GM23338 (cell line): ENCODE data around the gene NEK6. TPM values are rescaled to one million over a fixed set of nuclear protein-coding genes. Genes with fewer than 3 reads are reported as not detected.

Source experiments
- ATAC-seq: fragments of 200-7000 bp; cut with Tn5 transposase; 3 replicates; pipeline ENCODE4 v1.9.1; 2020
- DNase-seq: peaks from one replicate; pipeline ENCODE4 v3.0.0-alpha.2; 2015; ENCODE audit warnings: low spot score
- H2AFZ ChIP-seq: fragments of 200-600 bp; sonication (generic); 2 replicates; pipeline ENCODE4 v1.8.0; 2016; ENCODE audit warnings: antibody characterized with exemption, mild to moderate bottlenecking, moderate library complexity
- H3F3A ChIP-seq: fragments of 200-600 bp; sonication (generic); replicated peaks from 2 replicates; pipeline ENCODE4 v1.8.0; 2017; ENCODE audit warnings: antibody characterized with exemption, mixed run types, low read depth
- H3K27ac ChIP-seq: fragments of 200-600 bp; sonication (generic); 2 replicates; pipeline ENCODE4 v1.6.1; 2016; ENCODE audit warnings: low read depth
- H3K27me3 ChIP-seq: fragments of 200-600 bp; sonication (generic); 2 replicates; pipeline ENCODE4 v1.8.0; 2016; ENCODE audit warnings: mild to moderate bottlenecking, mixed run types, moderate library complexity; ENCODE audit not compliant: insufficient read depth
- H3K36me3 ChIP-seq: fragments of 200-600 bp; sonication (generic); 2 replicates; pipeline ENCODE4 v1.8.0; 2016; ENCODE audit warnings: mild to moderate bottlenecking; ENCODE audit not compliant: insufficient read depth
- H3K4me1 ChIP-seq: fragments of 200-600 bp; sonication (generic); 2 replicates; pipeline ENCODE4 v1.8.0; 2016; ENCODE audit warnings: mild to moderate bottlenecking, moderate library complexity; ENCODE audit not compliant: insufficient read depth
- H3K4me2 ChIP-seq: fragments of 200-600 bp; sonication (generic); 2 replicates; pipeline ENCODE4 v1.7.1; 2017; ENCODE audit warnings: mixed run types
- H3K4me3 ChIP-seq: fragments of 200-600 bp; sonication (generic); 2 replicates; pipeline ENCODE4 v1.6.1; 2016; ENCODE audit warnings: mixed run types
- H3K79me2 ChIP-seq: fragments of 200-600 bp; sonication (generic); replicated peaks from 2 replicates; pipeline ENCODE4 v1.8.0; 2017; ENCODE audit warnings: mild to moderate bottlenecking; ENCODE audit not compliant: insufficient read depth
- H3K9me2 ChIP-seq: fragments of 200-600 bp; sonication (generic); 2 replicates; pipeline ENCODE4 v1.8.0; 2017; ENCODE audit not compliant: insufficient read depth
- H4K20me1 ChIP-seq: fragments of 200-600 bp; sonication (generic); replicated peaks from 2 replicates; pipeline ENCODE4 v1.8.0; 2017; ENCODE audit warnings: mild to moderate bottlenecking; ENCODE audit not compliant: insufficient read depth
- H3K27ac Mint-ChIP-seq: 2 replicates; pipeline ENCODE4 v1.8.0; 2020; ENCODE audit warnings: inconsistent platforms, mild to moderate bottlenecking, moderate library complexity, mixed read lengths
- H3K27me3 Mint-ChIP-seq: 3 replicates; pipeline ENCODE4 v1.8.0; 2022; ENCODE audit warnings: low read depth, mild to moderate bottlenecking, moderate library complexity, mixed read lengths, inconsistent platforms; ENCODE audit not compliant: insufficient read depth, poor library complexity
- H3K36me3 Mint-ChIP-seq: 3 replicates; pipeline ENCODE4 v1.8.0; 2021; ENCODE audit warnings: low read depth, mild to moderate bottlenecking, inconsistent platforms, moderate library complexity, mixed read lengths
- H3K4me1 Mint-ChIP-seq: 3 replicates; pipeline ENCODE4 v1.8.0; 2020; ENCODE audit warnings: mild to moderate bottlenecking, inconsistent platforms, mixed read lengths
- H3K4me3 Mint-ChIP-seq: 3 replicates; pipeline ENCODE4 v1.8.0; 2021; ENCODE audit warnings: moderate library complexity, mild to moderate bottlenecking, inconsistent platforms, mixed read lengths
- H3K9me3 Mint-ChIP-seq: 3 replicates; pipeline ENCODE4 v1.8.0; 2020; ENCODE audit warnings: moderate library complexity, mild to moderate bottlenecking, inconsistent platforms, mixed read lengths
- CREB1 ChIP-seq: fragments of 250-450 bp; sonication (Bioruptor Pico); IDR thresholded peaks from 2 replicates; pipeline ENCODE4 v1.5.0; 2020; ENCODE audit warnings: low read depth, mild to moderate bottlenecking, moderate library complexity
- CTCF ChIP-seq, 2 experiments: fragments of 200-600 bp in 1 of 2; sonication (generic) in 1 of 2; conservative IDR thresholded peaks; 2 replicates each; pipeline versions ENCODE4 v1.5.1 to v1.6.1; 2016 to 2017; ENCODE audit warnings: antibody characterized with exemption in 2 of 2, low read depth in 2 of 2, mild to moderate bottlenecking in 2 of 2, moderate library complexity in 1 of 2
- EZH2 ChIP-seq: fragments of 200-600 bp; sonication (generic); IDR thresholded peaks from one replicate; pipeline ENCODE4 v1.8.0; 2017; ENCODE audit warnings: antibody characterized with exemption, mild to moderate bottlenecking, low read depth; ENCODE audit not compliant: unreplicated experiment
- EZH2phosphoT487 ChIP-seq: fragments of 200-600 bp; sonication (generic); IDR thresholded peaks from one replicate; pipeline ENCODE4 v1.8.1; 2018; ENCODE audit warnings: antibody characterized with exemption; ENCODE audit not compliant: unreplicated experiment
- JUNB ChIP-seq: IDR thresholded peaks from one replicate; pipeline ENCODE4 v1.6.1; 2016; ENCODE audit warnings: antibody characterized with exemption; ENCODE audit not compliant: unreplicated experiment
- NANOG ChIP-seq: IDR thresholded peaks from 2 replicates; pipeline ENCODE4 v1.6.1; 2016; ENCODE audit warnings: antibody characterized with exemption, borderline replicate concordance
- POLR2AphosphoS5 ChIP-seq: IDR thresholded peaks from 2 replicates; pipeline ENCODE4 v1.6.1; 2016; ENCODE audit warnings: antibody characterized with exemption, low read depth
- STAT1 ChIP-seq: IDR thresholded peaks from one replicate; pipeline ENCODE4 v1.6.1; 2016; ENCODE audit warnings: antibody characterized with exemption; ENCODE audit not compliant: unreplicated experiment
- ZNF114 ChIP-seq: fragments of 250-450 bp; sonication (Bioruptor Pico); IDR thresholded peaks from 2 replicates; pipeline ENCODE4 v1.5.0; 2020; ENCODE audit warnings: mild to moderate bottlenecking, moderate library complexity
- ZNF331 ChIP-seq: fragments of 250-450 bp; sonication (Bioruptor Pico); IDR thresholded peaks from 2 replicates; pipeline ENCODE4 v1.5.0; 2020; ENCODE audit warnings: low read depth, mild to moderate bottlenecking, moderate library complexity
- polyA plus RNA-seq: library from polyadenylated mRNA; unstranded; fragments of >200 nt; fragmentation: Nextera tagmentation; extraction: Ambion mirVana; gene quantifications from 2 replicates; pipeline ENCODE4 v1.2.1, GENCODE V29; 2016
- total RNA-seq: library from RNA; depleted of rRNA; stranded (reverse); fragments of >200 nt; shearing (Covaris generic); gene quantifications from 2 replicates; pipeline ENCODE4 v1.2.3, GENCODE V29; 2014
- TF ChIP-seq, protein P1 (sequence below): fragments of 250-450 bp; sonication (Bioruptor Pico); IDR thresholded peaks from 2 replicates; pipeline ENCODE4 v1.5.0; 2020; ENCODE audit warnings: mild to moderate bottlenecking, moderate library complexity
- TF ChIP-seq, protein P2 (sequence below): IDR thresholded peaks from 2 replicates; pipeline ENCODE4 v1.6.1; 2016; ENCODE audit warnings: antibody characterized with exemption
- TF ChIP-seq, protein P3 (sequence below): IDR thresholded peaks from one replicate; pipeline ENCODE4 v1.6.1; 2018; ENCODE audit warnings: antibody characterized with exemption; ENCODE audit not compliant: unreplicated experiment

The NEK6 gene
- total and polyA plus RNA-seq, 2 experiments from 2014 or later = 8.1 to 11.2 TPM

GRCh38 chr9:124335320-124335707 is 77.6 kb downstream of the NEK6 start:
- no peaks in the 10 kb centered on the region for H3K36me3 ChIP-seq
- H3K27me3 ChIP-seq = no peaks in the 10 kb centered on the region
- peaks cover 3% of the 10 kb centered on the region for H3K27me3 Mint-ChIP-seq
- no peak overlapping the region for H3K4me3 Mint-ChIP-seq
- H3K9me3 Mint-ChIP-seq = peaks cover 10% of the 10 kb centered on the region; the same call in 1 of the 3 replicates
- H3F3A ChIP-seq = no peaks in the 10 kb centered on the region
- no peaks in the 10 kb centered on the region for H3K4me1 ChIP-seq
- H3K4me2 ChIP-seq = no peak overlapping the region
- peaks cover 18% of the 10 kb centered on the region for H3K36me3 Mint-ChIP-seq
- DNase-seq = no peak
- ATAC-seq = no peak
- H4K20me1 ChIP-seq = no peaks in the 10 kb centered on the region
- H3K4me3 ChIP-seq = no peak overlapping the region
- H2AFZ ChIP-seq = no peak overlapping the region
- H3K9me2 ChIP-seq = no peaks in the 10 kb centered on the region
- no peaks in the 10 kb centered on the region for H3K79me2 ChIP-seq
- H3K27ac ChIP-seq = no peak overlapping the region
- peaks cover 11% of the 10 kb centered on the region for H3K4me1 Mint-ChIP-seq
- TF ChIP-seq ZNF114 (CRISPR knock-in tag) = no peak
- TF ChIP-seq, protein P1, sequence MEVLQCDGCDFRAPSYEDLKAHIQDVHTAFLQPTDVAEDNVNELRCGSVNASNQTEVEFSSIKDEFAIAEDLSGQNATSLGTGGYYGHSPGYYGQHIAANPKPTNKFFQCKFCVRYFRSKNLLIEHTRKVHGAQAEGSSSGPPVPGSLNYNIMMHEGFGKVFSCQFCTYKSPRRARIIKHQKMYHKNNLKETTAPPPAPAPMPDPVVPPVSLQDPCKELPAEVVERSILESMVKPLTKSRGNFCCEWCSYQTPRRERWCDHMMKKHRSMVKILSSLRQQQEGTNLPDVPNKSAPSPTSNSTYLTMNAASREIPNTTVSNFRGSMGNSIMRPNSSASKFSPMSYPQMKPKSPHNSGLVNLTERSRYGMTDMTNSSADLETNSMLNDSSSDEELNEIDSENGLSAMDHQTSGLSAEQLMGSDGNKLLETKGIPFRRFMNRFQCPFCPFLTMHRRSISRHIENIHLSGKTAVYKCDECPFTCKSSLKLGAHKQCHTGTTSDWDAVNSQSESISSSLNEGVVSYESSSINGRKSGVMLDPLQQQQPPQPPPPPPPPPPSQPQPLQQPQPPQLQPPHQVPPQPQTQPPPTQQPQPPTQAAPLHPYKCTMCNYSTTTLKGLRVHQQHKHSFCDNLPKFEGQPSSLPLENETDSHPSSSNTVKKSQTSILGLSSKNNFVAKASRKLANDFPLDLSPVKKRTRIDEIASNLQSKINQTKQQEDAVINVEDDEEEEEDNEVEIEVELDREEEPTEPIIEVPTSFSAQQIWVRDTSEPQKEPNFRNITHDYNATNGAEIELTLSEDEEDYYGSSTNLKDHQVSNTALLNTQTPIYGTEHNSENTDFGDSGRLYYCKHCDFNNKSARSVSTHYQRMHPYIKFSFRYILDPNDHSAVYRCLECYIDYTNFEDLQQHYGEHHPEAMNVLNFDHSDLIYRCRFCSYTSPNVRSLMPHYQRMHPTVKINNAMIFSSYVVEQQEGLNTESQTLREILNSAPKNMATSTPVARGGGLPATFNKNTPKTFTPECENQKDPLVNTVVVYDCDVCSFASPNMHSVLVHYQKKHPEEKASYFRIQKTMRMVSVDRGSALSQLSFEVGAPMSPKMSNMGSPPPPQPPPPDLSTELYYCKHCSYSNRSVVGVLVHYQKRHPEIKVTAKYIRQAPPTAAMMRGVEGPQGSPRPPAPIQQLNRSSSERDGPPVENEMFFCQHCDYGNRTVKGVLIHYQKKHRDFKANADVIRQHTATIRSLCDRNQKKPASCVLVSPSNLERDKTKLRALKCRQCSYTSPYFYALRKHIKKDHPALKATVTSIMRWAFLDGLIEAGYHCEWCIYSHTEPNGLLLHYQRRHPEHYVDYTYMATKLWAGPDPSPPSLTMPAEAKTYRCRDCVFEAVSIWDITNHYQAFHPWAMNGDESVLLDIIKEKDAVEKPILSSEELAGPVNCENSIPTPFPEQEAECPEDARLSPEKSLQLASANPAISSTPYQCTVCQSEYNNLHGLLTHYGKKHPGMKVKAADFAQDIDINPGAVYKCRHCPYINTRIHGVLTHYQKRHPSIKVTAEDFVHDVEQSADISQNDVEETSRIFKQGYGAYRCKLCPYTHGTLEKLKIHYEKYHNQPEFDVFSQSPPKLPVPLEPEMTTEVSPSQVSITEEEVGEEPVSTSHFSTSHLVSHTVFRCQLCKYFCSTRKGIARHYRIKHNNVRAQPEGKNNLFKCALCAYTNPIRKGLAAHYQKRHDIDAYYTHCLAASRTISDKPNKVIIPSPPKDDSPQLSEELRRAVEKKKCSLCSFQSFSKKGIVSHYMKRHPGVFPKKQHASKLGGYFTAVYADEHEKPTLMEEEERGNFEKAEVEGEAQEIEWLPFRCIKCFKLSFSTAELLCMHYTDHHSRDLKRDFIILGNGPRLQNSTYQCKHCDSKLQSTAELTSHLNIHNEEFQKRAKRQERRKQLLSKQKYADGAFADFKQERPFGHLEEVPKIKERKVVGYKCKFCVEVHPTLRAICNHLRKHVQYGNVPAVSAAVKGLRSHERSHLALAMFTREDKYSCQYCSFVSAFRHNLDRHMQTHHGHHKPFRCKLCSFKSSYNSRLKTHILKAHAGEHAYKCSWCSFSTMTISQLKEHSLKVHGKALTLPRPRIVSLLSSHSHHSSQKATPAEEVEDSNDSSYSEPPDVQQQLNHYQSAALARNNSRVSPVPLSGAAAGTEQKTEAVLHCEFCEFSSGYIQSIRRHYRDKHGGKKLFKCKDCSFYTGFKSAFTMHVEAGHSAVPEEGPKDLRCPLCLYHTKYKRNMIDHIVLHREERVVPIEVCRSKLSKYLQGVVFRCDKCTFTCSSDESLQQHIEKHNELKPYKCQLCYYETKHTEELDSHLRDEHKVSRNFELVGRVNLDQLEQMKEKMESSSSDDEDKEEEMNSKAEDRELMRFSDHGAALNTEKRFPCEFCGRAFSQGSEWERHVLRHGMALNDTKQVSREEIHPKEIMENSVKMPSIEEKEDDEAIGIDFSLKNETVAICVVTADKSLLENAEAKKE (CRISPR knock-in tag) = no peak
- TF ChIP-seq, protein P2, sequence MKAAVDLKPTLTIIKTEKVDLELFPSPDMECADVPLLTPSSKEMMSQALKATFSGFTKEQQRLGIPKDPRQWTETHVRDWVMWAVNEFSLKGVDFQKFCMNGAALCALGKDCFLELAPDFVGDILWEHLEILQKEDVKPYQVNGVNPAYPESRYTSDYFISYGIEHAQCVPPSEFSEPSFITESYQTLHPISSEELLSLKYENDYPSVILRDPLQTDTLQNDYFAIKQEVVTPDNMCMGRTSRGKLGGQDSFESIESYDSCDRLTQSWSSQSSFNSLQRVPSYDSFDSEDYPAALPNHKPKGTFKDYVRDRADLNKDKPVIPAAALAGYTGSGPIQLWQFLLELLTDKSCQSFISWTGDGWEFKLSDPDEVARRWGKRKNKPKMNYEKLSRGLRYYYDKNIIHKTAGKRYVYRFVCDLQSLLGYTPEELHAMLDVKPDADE = no peak
- TF ChIP-seq, protein P3, sequence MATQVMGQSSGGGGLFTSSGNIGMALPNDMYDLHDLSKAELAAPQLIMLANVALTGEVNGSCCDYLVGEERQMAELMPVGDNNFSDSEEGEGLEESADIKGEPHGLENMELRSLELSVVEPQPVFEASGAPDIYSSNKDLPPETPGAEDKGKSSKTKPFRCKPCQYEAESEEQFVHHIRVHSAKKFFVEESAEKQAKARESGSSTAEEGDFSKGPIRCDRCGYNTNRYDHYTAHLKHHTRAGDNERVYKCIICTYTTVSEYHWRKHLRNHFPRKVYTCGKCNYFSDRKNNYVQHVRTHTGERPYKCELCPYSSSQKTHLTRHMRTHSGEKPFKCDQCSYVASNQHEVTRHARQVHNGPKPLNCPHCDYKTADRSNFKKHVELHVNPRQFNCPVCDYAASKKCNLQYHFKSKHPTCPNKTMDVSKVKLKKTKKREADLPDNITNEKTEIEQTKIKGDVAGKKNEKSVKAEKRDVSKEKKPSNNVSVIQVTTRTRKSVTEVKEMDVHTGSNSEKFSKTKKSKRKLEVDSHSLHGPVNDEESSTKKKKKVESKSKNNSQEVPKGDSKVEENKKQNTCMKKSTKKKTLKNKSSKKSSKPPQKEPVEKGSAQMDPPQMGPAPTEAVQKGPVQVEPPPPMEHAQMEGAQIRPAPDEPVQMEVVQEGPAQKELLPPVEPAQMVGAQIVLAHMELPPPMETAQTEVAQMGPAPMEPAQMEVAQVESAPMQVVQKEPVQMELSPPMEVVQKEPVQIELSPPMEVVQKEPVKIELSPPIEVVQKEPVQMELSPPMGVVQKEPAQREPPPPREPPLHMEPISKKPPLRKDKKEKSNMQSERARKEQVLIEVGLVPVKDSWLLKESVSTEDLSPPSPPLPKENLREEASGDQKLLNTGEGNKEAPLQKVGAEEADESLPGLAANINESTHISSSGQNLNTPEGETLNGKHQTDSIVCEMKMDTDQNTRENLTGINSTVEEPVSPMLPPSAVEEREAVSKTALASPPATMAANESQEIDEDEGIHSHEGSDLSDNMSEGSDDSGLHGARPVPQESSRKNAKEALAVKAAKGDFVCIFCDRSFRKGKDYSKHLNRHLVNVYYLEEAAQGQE = no peak
- no peak for TF ChIP-seq EZH2
- TF ChIP-seq POLR2AphosphoS5 = no peak
- no peak for TF ChIP-seq CTCF (conservative IDR thresholded peaks at IDR 0.05; ENCODE audit: low read depth in 2 of 2)
- no peak for TF ChIP-seq ZNF331 (CRISPR knock-in tag)
- TF ChIP-seq CREB1 (CRISPR knock-in tag) = no peak
- TF ChIP-seq NANOG = no peak
- no peak for TF ChIP-seq JUNB
- no peak for TF ChIP-seq EZH2phosphoT487
- TF ChIP-seq STAT1 = no peak
- H3K27ac Mint-ChIP-seq = no peak overlapping the region
